Stimulated activated CD4-positive, alpha-beta T cell treated with anti-CD3 and anti-CD28 coated beads, Interleukin-4, amount 100 ng/mL, for 48 hours (primary cell): ENCODE data around the gene ZNF35.
"Not testable (repeated sequence)": the region's sequence is repeated elsewhere in the genome, so short reads cannot be mapped to it uniquely, and the experiment has no call there.

Experiments
- DNase-seq, 2 donors: peaks; one replicate each; pipeline ENCODE4 v3.0.0-alpha.2; 2020; ENCODE audit warnings: low read depth in 2 of 2

Gene ZNF35

GRCh38 chr3:44648564-44649229 lies at the start of gene ZNF35:
Gene ZNF35 (plus strand): TSS chr3:44648732. CDS start chr3:44651068, 2,336 bp downstream.
- DNase-seq, result peak; percentile 31 to 39

DNA sequence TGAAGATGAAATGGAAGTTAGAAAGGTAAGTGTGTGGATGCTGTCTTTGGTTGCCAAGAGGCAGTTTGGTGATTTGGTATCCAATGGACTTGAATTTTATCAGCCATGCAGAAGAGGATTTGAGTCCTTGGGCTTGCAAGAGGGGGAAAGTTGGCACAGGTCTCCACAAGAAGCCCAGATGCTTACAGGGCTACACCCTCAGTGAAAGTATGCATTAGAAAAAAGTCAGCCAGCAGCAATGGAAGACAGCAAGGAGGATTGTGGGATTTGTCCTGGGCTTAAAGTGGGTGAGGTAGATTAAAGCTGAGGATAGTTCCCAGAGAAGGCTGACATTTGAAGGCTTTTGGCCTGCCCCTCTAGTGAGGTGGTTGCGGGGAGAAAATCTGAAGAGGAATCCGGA lies 46.8 kb upstream of the ZNF35 start:
- DNase-seq, result no peak

DNA sequence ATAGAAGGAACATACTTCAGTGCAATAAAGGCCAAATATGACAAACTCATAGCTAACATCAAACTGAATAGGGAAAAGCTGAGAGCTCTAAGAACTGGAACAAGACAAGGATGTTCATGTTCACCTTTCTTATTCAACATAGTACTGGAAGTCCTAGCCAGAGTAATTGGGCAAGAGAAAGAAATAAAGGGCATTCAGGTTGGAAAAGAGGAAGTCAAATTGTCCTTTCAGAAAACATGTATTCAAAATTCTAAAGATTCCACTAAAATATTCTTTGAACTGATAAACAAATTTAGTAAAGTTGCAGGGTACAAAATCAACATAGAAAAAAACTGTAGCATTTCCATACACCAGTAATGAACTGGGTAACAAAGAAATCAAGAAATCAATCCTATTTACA lies 35.9 kb upstream of the ZNF35 start:
- no peak for DNase-seq

GRCh38 chr3:44624749-44625480 lies 23.6 kb upstream of the ZNF35 start, which contains the start of gene ZNF197:
Gene ZNF197 (plus strand): TSS chr3:44625036. CDS start chr3:44629155, 4,119 bp downstream.
- DNase-seq, result peak; percentile 41 to 61

GRCh38 chr3:44628716-44629115 lies 19.8 kb upstream of the ZNF35 start:
- no peak for DNase-seq

DNA sequence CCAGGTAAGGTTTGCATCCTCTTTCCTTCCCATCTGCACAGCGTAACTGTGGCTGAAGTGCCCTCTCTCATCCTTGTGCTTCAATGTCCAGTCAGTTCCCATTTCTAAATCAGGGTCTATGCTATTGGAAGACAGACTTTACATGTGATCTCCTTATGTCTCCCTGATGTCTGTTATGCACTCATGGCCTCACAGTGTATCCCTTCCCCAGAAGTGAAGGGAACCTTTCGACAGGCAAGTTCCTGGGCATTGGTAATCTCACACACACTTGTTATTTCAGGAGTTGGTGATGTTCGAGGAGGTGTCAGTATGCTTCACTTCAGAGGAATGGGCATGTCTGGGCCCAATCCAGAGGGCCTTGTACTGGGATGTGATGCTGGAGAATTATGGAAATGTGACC lies 16.3 kb upstream of the ZNF35 start:
- DNase-seq, result no peak

DNA sequence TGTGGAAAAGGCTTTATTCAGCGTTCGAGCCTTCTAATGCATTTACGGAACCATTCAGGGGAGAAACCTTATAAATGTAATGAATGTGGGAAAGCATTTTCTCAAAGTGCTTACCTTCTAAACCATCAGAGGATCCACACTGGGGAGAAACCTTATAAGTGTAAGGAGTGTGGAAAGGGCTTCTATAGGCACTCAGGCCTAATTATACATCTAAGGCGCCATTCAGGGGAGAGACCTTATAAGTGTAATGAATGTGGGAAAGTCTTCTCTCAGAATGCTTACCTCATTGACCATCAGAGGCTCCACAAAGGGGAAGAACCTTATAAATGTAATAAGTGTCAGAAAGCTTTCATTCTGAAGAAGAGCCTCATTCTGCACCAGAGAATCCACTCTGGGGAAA lies 6.2 kb upstream of the ZNF35 start:
- DNase-seq, result no peak

- DNase-seq, result no peak
Observed at GRCh38 chr3:44643024-44643423, 5.5 kb upstream of the ZNF35 start.

GRCh38 chr3:44647771-44648170 lies 761 bp upstream of the ZNF35 start:
- no peak for DNase-seq

- DNase-seq, result no peak
Observed at GRCh38 chr3:44649709-44650108, 1.2 kb downstream of the ZNF35 start.

- DNase-seq, result no peak
Observed at GRCh38 chr3:44654039-44654438, 5.5 kb downstream of the ZNF35 start.

DNA sequence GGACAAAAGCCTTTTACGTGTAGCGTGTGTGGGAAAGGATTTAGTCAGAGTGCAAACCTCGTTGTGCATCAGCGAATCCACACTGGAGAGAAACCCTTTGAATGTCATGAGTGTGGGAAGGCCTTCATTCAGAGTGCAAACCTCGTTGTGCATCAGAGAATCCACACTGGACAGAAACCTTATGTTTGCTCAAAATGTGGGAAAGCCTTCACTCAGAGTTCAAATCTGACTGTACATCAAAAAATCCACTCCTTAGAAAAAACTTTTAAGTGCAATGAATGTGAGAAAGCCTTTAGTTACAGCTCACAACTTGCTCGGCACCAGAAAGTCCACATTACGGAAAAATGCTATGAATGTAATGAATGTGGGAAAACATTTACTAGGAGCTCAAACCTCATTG lies 10.5 kb downstream of the ZNF35 start:
- no peak for DNase-seq

DNA sequence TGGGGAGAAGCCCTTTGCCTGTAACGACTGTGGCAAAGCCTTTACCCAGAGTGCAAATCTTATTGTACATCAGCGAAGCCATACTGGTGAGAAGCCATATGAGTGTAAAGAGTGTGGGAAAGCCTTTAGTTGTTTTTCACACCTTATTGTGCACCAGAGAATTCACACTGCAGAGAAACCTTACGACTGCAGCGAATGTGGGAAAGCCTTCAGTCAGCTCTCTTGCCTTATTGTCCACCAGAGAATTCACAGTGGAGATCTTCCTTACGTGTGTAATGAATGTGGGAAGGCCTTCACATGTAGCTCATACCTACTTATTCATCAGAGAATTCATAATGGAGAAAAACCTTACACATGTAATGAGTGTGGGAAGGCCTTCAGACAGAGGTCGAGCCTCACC lies 10.9 kb downstream of the ZNF35 start:
- DNase-seq, result no peak

DNA sequence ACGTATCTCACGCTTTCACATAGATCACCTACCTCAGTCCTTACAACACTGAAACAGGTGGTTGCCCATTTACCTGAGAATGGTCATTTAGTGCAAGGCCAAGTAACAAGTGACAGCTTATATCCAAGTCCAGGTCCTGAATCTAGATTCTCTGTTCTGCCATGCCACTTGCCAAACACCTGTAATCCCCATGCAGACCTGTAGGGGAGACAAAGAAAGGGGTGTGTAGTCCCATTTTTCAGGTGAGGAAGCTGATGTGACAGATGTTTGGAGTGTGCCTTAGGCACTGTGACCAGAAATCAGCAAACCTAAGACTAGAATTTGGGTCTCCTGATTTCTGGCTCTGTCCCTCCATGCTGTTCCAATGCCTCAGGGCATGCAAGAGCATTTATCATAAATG lies 12.7 kb downstream of the ZNF35 start:
- DNase-seq, result no peak

DNA sequence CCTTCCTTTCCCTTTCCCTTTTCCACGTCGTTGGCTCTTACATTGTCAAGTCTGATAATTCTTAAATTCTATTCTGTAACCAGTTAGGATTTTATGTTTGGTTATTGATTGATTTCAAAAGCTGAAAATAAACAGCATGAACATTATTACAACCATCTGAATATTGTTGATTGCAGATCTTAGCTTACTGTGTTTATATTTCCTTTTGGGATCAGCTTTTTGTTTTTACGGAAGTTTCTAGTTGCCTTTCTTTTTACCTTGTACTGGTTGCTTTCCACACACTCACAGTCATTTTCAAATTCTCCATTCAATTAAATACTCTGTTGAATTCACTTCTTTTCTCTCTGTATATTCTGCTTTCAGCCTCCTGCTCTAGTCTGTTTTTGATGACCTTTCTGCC lies 16.6 kb downstream of the ZNF35 start:
- DNase-seq, result no peak

DNA sequence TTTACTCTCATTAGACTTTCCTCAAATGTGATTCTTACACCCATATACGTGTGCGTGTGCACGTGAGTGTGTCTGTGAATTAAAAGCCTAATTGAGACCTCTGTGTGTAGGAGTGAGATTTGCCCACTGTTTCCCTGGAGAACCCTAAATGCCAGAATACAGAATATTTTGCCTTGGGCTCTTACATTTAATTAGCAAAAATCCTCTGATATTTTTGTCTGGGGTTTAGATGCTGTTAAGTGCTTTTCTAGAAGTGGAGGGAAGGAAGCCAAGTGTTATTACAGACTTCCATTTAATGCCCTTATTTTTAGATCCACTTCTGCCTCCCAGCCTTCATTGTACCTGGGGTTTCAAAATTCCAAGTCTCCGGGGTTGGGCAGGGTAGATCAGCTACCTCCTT lies 17.8 kb downstream of the ZNF35 start:
- DNase-seq, result no peak

GRCh38 chr3:44669760-44670159 lies 21.2 kb downstream of the ZNF35 start:
- no peak for DNase-seq

DNA sequence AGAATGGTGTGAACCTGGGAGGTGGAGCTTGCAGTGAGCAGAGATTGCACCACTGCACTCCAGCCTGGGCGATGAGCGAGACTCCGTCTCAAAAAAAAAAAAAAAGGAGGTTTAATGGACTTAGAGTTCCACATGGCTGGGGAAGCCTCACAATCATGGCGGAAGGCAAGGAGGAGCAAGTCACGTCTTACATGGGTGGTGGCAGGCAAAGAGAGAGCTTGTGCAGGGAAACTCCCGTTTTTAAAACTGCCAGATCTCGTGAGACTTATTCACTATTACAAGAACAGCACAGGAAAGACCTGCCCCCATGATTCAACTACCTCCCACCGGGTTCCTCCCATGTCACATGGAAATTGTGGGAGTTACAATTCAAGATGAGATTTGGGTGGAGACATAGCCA lies 24.9 kb downstream of the ZNF35 start:
- not testable (repeated sequence) for DNase-seq

GRCh38 chr3:44674211-44674610 lies 25.7 kb downstream of the ZNF35 start:
- DNase-seq, result no peak

DNA sequence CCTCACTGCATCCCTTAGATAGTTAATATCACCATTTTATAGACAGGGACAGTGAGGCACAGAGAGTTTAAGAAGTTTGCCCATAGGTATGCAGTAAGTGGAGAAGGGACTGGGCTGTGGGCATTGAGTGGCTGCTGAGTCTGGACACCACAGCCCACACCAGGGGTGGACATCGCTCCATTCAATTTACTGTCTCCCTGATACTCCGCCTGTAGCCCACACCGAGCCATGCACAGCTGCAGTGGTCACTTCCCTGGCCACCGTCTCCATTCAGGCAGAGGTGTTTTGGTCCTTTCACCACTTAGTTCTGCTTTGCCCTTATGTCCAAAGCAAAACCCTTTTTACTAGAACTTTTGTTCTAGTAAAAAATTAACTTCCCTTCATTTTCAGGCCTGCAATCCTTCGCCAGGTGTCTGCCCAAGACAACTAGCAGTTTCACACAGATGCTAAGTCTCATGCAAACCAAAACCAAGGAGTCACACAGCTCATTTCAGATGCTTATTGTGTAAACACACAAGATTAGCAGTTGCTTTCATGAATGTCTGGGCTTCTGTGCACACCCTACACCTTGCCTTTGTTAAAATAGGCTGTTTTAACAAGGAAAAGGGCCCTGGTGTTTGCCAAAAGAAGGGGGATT lies 30.1 kb downstream of the ZNF35 start:
- DNase-seq, result no peak

DNA sequence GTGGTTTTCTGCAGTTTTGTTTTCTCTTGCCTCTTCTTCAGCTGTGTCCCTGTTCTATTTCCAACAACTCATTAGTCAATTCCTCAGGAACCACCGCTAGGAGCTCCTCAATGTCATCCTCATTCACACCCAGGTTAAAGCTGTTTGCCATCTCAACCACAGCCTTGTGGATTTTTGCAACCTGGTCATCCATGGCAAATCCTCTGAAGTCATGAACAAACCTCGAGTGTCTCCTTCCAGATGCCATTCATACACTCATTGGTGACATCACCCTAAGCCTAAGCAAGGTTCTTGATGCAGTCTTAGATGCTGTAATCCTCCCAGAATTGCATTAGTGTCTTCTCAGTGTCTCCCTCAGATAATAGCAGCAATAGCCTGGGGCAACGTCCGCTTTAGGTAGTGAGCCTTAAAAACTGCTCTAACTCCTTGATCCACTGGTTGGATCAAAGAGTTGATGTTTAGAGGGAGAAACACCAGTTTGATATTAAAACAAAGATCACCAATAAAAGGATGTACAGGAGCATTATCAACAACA lies 32.5 kb downstream of the ZNF35 start:
- no peak for DNase-seq

- no peak for DNase-seq
Observed at GRCh38 chr3:44682182-44682896, 33.8 kb downstream of the ZNF35 start.
